ENCODE data around the gene PRKAG2.

- TF ChIP-seq POLR2A (IDR thresholded peaks at IDR 0.05): no peak
- no peak for TF ChIP-seq CTCF (IDR thresholded peaks at IDR 0.05)
These were observed 62.4 kb downstream of the PRKAG2 start for GRCh38 chr7:151814400-151815009.

All from lower leg skin (tissue), 3 donors.